ENCODE measurements around the gene NAB1. TPM values are rescaled to one million over a fixed set of nuclear protein-coding genes. Genes with fewer than 3 reads are reported as not detected.

NAB1 gene
- polyA plus RNA-seq, 1 donor from 2014 or later: 49.8 TPM

GRCh38 chr2:190677255-190677654, 28.4 kb downstream of the NAB1 start:
- Histone ChIP-seq H2AFZ (ENCODE audit: low read depth, low read length) (no peak overlapping the region), H3K4me2 (ENCODE audit: low read length) (no peak overlapping the region), H3K79me2 (replicated peaks; ENCODE audit: insufficient read depth, low read length) (no peaks in the 10 kb centered on the region), H4K20me1 (ENCODE audit: insufficient read depth) (no peaks in the 10 kb centered on the region), H3K9ac (ENCODE audit: low read length) (no peak overlapping the region), H3K36me3 (ENCODE audit: insufficient read depth, low read length) (no peaks in the 10 kb centered on the region), H3K27ac (ENCODE audit: low read length) (no peak overlapping the region), H3K9me2 (ENCODE audit: insufficient read depth, low read length) (no peaks in the 10 kb centered on the region), H3F3A (ENCODE audit: insufficient read depth, low read length, poor library complexity, severe bottlenecking) (no peaks in the 10 kb centered on the region), H3K9me3 (ENCODE audit: low read length) (no peaks in the 10 kb centered on the region), H3K4me3 (ENCODE audit: low read length) (no peak overlapping the region), H3K27me3 (ENCODE audit: insufficient read depth, low read depth, low read length) (no peaks in the 10 kb centered on the region)
- TF ChIP-seq SMC3 (conservative IDR thresholded peaks at IDR 0.05; ENCODE audit: poor library complexity) (no peak), RAD21 (conservative IDR thresholded peaks at IDR 0.05) (no peak), POLR2AphosphoS5 (IDR thresholded peaks at IDR 0.05) (no peak), CTCF (IDR thresholded peaks at IDR 0.05; ENCODE audit: poor library complexity, severe bottlenecking) (no peak), EP300 (conservative IDR thresholded peaks at IDR 0.05; ENCODE audit: poor library complexity, severe bottlenecking) (no peak), TAF1 (IDR thresholded peaks at IDR 0.05; ENCODE audit: low read depth) (no peak), EZH2 (IDR thresholded peaks at IDR 0.05; ENCODE audit: borderline replicate concordance, insufficient read depth, low read length, poor library complexity, severe bottlenecking) (no peak), REST (IDR thresholded peaks at IDR 0.05; ENCODE audit: borderline replicate concordance) (no peak), MXI1 (conservative IDR thresholded peaks at IDR 0.05; ENCODE audit: poor library complexity, severe bottlenecking) (no peak)

- no peak overlapping the region for H3K27ac ChIP-seq (ENCODE audit: low read length)
- no peaks in the 10 kb centered on the region for H3K9me2 ChIP-seq (ENCODE audit: insufficient read depth, low read length)
- no peaks in the 10 kb centered on the region for H3K9me3 ChIP-seq (ENCODE audit: low read length)
- H3K4me2 ChIP-seq (ENCODE audit: low read length): no peak overlapping the region
- no peaks in the 10 kb centered on the region for H4K20me1 ChIP-seq (ENCODE audit: insufficient read depth)
- H3K4me3 ChIP-seq (ENCODE audit: low read length): no peak overlapping the region
- TF ChIP-seq MXI1 (conservative IDR thresholded peaks at IDR 0.05; ENCODE audit: poor library complexity, severe bottlenecking): no peak
- TF ChIP-seq TAF1 (IDR thresholded peaks at IDR 0.05; ENCODE audit: low read depth): no peak
- no peaks in the 10 kb centered on the region for H3K79me2 ChIP-seq (replicated peaks; ENCODE audit: insufficient read depth, low read length)
- H3K9ac ChIP-seq (ENCODE audit: low read length): no peak overlapping the region
- no peaks in the 10 kb centered on the region for H3K27me3 ChIP-seq (ENCODE audit: insufficient read depth, low read depth, low read length)
- H3F3A ChIP-seq (ENCODE audit: insufficient read depth, low read length, poor library complexity, severe bottlenecking): no peaks in the 10 kb centered on the region
- H3K36me3 ChIP-seq (ENCODE audit: insufficient read depth, low read length): no peaks in the 10 kb centered on the region
- no peak overlapping the region for H2AFZ ChIP-seq (ENCODE audit: low read depth, low read length)
Measured at GRCh38 chr2:190678444-190679162, 29.7 kb downstream of the NAB1 start.
